Measurements from ENCODE around the gene GNG13.

Gene GNG13

GRCh38 chr16:795580-796229, 4.8 kb downstream of the GNG13 start:
- H3K4me3 ChIP-seq (ENCODE audit: low read depth, low read length) = no peak overlapping the region

- no peak overlapping the region for H3K4me3 ChIP-seq (ENCODE audit: low read depth, low read length)
Measured at GRCh38 chr16:794853-795466, 5.6 kb downstream of the GNG13 start.

GRCh38 chr16:794091-794822, 6.3 kb downstream of the GNG13 start:
- H3K4me3 ChIP-seq (ENCODE audit: low read depth, low read length) = no peak overlapping the region

- no peak overlapping the region for H3K4me3 ChIP-seq (ENCODE audit: low read depth, low read length)
Measured at GRCh38 chr16:793414-793813, 7.1 kb downstream of the GNG13 start.

GRCh38 chr16:792221-792995, 8.1 kb downstream of the GNG13 start:
- H3K4me3 ChIP-seq (ENCODE audit: low read depth, low read length) = no peak overlapping the region

GRCh38 chr16:791131-791530, 9.4 kb downstream of the GNG13 start:
- H3K4me3 ChIP-seq (ENCODE audit: low read depth, low read length) = no peak overlapping the region

- H3K4me3 ChIP-seq (ENCODE audit: low read depth, low read length) = no peak overlapping the region
Measured at GRCh38 chr16:790086-790485, 10.4 kb downstream of the GNG13 start.

- peak overlapping the region; percentile 85 for H3K4me3 ChIP-seq (ENCODE audit: low read depth, low read length)
Measured at GRCh38 chr16:789191-789850, 11.2 kb downstream of the GNG13 start.

GRCh38 chr16:788399-789126, 12.0 kb downstream of the GNG13 start, which contains the start of gene CHTF18:
TSS of gene CHTF18 (plus strand) at chr16:788620. CDS start at chr16:788685, 65 bp downstream.
- H3K4me3 ChIP-seq (ENCODE audit: low read depth, low read length) = peak within 1 kb of the TSS; percentile 85

GRCh38 chr16:787978-788398, 12.5 kb downstream of the GNG13 start, which contains the start of gene RPUSD1:
TSS of gene RPUSD1 (minus strand) at chr16:788381. CDS start at chr16:787737, 644 bp downstream.
- peak within 1 kb of the TSS; percentile 85 for H3K4me3 ChIP-seq (ENCODE audit: low read depth, low read length)

GRCh38 chr16:787321-787966, 13.1 kb downstream of the GNG13 start:
- H3K4me3 ChIP-seq (ENCODE audit: low read depth, low read length) = peak overlapping the region; percentile 73

GRCh38 chr16:785563-786535, 14.7 kb downstream of the GNG13 start:
- H3K4me3 ChIP-seq (ENCODE audit: low read depth, low read length) = no peak overlapping the region

- no peak overlapping the region for H3K4me3 ChIP-seq (ENCODE audit: low read depth, low read length)
Measured at GRCh38 chr16:784431-784830, 16.1 kb downstream of the GNG13 start.

GRCh38 chr16:783404-784161, 17.0 kb downstream of the GNG13 start:
- H3K4me3 ChIP-seq (ENCODE audit: low read depth, low read length) = no peak overlapping the region

GRCh38 chr16:782766-783403, 17.6 kb downstream of the GNG13 start:
- H3K4me3 ChIP-seq (ENCODE audit: low read depth, low read length) = no peak overlapping the region

GRCh38 chr16:782258-782657, 18.3 kb downstream of the GNG13 start:
- no peak overlapping the region for H3K4me3 ChIP-seq (ENCODE audit: low read depth, low read length)
